AG08396 (cell line): ENCODE data around the gene SULT1A1.
"Not testable (repeated sequence)": the region's sequence is repeated elsewhere in the genome, so short reads cannot be mapped to it uniquely, and the experiment has no call there.

ENCODE experiments used
- DNase-seq: peaks from one replicate; pipeline ENCODE4 v3.0.0; 2012; ENCODE audit warnings: low spot score, mixed read lengths

Gene SULT1A1

GRCh38 chr16:28591355-28591754 lies 18.5 kb downstream of the SULT1A1 start:
- no peak for DNase-seq

- DNase-seq: no peak
These were observed 19.2 kb downstream of the SULT1A1 start for GRCh38 chr16:28590384-28591340.

- DNase-seq: no peak
These were observed 19.9 kb downstream of the SULT1A1 start for GRCh38 chr16:28589930-28590329.

- no peak for DNase-seq
These were observed 20.8 kb downstream of the SULT1A1 start for GRCh38 chr16:28589069-28589468.

GRCh38 chr16:28587386-28587785 lies 22.5 kb downstream of the SULT1A1 start:
- DNase-seq: no peak

GRCh38 chr16:28586466-28586865 lies 23.4 kb downstream of the SULT1A1 start:
- no peak for DNase-seq

- DNase-seq: no peak
These were observed 24.2 kb downstream of the SULT1A1 start for GRCh38 chr16:28585674-28586073.

GRCh38 chr16:28580726-28581315 lies 29.0 kb downstream of the SULT1A1 start:
- no peak for DNase-seq

GRCh38 chr16:28575446-28576109 lies 34.3 kb downstream of the SULT1A1 start:
- DNase-seq: no peak

GRCh38 chr16:28574925-28575324 lies 34.9 kb downstream of the SULT1A1 start:
- no peak for DNase-seq

- no peak for DNase-seq
These were observed 35.8 kb downstream of the SULT1A1 start for GRCh38 chr16:28573738-28574718.

- peak; percentile 36 for DNase-seq
These were observed 36.9 kb downstream of the SULT1A1 start for GRCh38 chr16:28572696-28573510.

GRCh38 chr16:28569968-28570752 lies 39.7 kb downstream of the SULT1A1 start:
- DNase-seq: no peak

- DNase-seq: no peak
These were observed 40.8 kb downstream of the SULT1A1 start for GRCh38 chr16:28569021-28569420.

- no peak for DNase-seq
These were observed 42.6 kb downstream of the SULT1A1 start for GRCh38 chr16:28567292-28567691.

- DNase-seq: not testable (repeated sequence)
These were observed 43.5 kb downstream of the SULT1A1 start for GRCh38 chr16:28566233-28566925.

- no peak for DNase-seq
These were observed 46.6 kb downstream of the SULT1A1 start for GRCh38 chr16:28563218-28563617.

- no peak for DNase-seq
These were observed 47.6 kb downstream of the SULT1A1 start for GRCh38 chr16:28562199-28562598.

- peak; percentile 26 for DNase-seq
These were observed 48.2 kb downstream of the SULT1A1 start for GRCh38 chr16:28561557-28562187.
